HG02759 (cell line): ENCODE measurements around the gene FTL.

Experiments used
- ATAC-seq: cut with Tn5 transposase; IDR thresholded peaks from one replicate; pipeline ENCODE4 v1.9.1; 2021; ENCODE audit warnings: mild to moderate bottlenecking, moderate library complexity; ENCODE audit not compliant: unreplicated experiment

Gene FTL

GRCh38 chr19:48990400-48990799 is 25.3 kb downstream of the FTL start:
- no peak for ATAC-seq

DNA sequence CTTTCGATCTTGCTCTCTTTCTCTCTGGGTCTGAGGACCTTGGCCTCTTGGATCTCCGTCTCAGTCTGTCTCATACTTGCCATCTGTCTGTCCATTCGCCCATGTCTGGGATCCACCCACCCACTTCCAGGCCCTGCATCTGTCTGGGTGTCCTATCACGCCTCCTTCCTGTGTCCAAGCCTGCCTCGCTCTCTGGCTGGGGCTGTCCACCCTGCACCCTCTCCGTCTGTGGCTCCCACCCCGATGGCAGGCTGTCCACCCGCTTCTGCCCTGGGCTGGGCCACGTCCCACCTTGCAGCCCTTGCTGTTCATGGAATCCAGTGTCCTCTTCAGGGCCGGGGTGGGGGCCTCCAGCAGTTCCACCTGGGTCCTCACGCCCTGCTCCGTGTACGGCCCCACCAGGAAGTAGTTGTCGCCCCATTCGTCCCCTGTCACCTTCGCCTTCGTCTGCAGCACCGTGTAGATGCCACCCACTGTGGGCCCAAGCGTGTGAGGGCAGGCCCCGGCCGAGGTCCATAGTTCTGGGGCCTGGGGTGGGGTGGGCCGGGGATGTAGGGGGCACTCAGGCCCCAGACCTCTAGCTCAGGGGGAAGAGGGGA is 26.0 kb downstream of the FTL start:
- no peak for ATAC-seq

DNA sequence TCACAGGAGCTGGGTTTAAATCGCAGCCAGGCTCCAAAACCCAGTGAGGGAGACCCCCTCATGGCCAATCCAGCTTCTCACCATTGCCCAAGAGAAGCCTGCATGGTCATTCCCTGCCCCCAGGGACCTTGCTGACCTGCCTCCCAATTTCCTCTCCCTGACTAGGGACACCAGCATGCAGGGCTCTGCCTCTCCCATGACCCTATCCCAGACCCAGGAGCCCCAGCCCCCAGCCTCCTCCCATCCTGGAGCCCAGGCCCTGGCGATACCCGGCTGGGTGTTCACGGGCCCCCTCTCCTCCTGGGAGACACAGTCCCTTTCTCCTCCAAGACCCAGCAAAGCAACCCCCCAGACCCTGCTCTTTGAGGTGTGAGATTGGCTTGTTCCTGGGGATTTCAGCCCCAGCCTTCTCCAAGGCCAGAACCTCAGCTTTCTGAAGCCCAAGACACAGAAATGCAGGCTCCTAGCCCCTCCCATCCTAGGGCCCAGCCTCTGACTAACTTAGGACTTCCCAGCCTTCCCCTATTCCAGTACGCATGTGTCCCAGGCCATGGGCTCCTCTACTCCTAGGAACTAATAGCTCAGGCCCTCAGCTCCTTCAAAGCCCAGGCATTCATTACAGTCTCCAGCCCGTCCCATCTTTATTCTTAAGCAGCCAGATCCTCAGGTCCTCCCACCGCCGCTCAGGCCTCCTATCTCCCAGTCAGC is 26.9 kb downstream of the FTL start:
- no peak for ATAC-seq

GRCh38 chr19:48992581-48993174 is 27.6 kb downstream of the FTL start:
- ATAC-seq: no peak

DNA sequence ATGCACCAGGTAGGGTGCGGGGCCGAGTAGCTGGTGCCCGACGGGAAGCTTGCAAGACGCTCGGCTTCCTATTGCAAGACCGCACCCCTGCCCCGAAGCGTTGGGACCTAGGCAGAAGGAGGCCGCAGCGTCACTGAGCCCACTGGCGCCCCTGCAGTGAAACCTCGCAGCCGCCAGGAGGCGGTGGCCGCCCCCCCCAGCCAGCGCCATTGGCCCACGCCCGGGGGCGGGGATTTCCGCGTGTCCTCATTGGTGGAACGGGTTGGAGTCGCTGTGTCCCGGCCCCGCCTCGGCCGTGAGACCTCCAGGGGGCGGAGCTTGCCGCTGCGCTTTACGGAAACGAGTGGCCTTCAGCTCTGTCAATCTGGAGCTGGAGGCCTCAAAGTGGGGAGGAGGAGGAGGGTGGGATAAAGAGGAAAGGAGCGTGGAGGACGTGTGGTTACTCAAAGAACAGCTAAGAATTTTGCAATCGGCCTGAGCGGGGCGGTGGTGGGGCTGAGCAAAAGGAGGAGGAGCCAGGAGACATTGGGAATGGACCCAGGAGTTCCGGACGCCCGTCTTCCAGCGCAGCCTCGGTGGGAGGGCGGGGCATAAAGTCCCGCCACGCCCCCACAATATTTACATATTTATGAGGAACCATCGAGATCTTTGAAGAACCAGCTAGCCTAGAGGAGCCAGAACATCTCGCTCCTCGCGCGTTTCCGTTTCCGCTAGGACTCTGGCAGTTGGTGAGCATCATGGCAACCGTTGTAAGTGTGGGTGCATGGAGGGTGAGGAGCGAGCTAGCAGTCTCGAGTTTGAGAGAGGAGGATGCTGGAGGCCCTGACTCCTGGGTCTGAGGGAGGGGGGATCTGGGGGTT is 28.3 kb downstream of the FTL start, which contains the start of the genes GYS1 and RUVBL2:
TSS of gene GYS1 (minus strand) at position 135 of the 860 bp plus-strand sequence. CDS start 197 bp downstream, outside the sequence.
TSS of gene RUVBL2 (plus strand) at position 713 of the 860 bp plus-strand sequence. CDS start at position 738, 25 bp downstream.
- ATAC-seq: peak; percentile 89

DNA sequence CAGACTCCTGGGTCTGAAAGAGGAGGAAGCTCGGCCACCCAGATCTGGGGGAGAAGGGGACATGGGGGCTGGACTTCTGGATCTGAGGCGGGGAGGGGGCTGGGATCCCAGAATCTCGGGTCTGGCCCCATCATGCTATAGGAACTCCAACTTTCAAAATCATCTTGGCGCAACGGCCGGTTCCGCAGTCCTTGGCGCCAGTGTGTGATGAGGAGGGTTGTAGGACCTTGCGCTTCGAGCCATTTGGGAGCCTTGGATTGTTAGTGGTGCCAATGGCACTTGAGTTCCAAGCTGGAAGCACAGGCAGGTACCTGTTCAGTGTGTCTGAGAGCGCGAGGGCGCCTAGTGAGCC is 28.9 kb downstream of the FTL start:
- no peak for ATAC-seq

- ATAC-seq: no peak
Observed at GRCh38 chr19:48997972-48998371, 32.9 kb downstream of the FTL start.

GRCh38 chr19:48999481-49000325 is 34.6 kb downstream of the FTL start:
- ATAC-seq: no peak

DNA sequence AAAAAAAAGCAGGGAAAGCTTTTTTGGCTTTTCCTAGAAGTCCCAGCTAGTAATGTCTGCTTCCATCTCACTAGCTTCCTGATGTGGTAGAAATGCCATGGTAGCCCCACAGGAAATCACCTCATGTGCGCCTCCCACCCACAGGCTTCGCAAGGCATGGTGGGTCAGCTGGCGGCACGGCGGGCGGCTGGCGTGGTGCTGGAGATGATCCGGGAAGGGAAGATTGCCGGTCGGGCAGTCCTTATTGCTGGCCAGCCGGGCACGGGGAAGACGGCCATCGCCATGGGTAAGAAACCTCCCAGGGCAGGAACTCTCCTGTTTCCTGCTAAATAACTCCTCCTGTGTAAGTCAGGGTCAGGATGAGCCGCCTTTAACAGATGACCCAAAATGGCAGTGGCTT is 39.0 kb downstream of the FTL start:
- ATAC-seq: no peak

DNA sequence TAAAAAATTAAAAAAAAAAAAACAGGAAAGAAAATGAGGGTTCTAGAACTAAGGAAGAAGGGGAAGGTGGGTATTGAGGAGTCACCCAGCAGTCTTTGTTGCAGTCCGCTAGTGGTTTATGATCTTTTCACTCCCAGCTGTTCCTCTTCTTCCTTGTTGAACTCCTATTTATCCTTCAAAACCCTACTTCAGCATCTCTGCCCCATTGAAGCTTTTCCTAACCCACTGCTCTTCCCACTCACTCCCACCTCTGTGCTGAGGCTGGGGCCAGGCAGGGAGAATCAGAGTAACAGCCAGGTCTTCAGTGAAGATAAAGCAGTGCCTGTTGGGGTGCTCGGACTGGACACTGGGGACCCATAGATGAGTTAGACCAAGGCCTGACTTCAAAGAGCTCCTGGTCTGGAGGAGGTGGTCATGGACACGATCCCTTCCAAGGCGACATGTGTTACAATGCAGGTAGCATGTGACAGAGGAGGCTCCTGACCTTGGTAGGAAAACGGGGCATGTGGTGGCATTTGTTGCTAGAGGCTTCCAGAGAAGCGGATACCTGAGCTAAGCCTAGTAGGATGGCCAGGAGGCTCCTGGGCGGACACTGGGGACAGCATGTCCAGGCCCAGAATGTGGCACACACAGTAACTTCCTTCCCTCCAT is 40.0 kb downstream of the FTL start:
- ATAC-seq: no peak

GRCh38 chr19:49006905-49007304 is 41.8 kb downstream of the FTL start:
- ATAC-seq: no peak

- no peak for ATAC-seq
Observed at GRCh38 chr19:49009828-49010227, 44.7 kb downstream of the FTL start.

- ATAC-seq: no peak
Observed at GRCh38 chr19:49010453-49010852, 45.3 kb downstream of the FTL start.

DNA sequence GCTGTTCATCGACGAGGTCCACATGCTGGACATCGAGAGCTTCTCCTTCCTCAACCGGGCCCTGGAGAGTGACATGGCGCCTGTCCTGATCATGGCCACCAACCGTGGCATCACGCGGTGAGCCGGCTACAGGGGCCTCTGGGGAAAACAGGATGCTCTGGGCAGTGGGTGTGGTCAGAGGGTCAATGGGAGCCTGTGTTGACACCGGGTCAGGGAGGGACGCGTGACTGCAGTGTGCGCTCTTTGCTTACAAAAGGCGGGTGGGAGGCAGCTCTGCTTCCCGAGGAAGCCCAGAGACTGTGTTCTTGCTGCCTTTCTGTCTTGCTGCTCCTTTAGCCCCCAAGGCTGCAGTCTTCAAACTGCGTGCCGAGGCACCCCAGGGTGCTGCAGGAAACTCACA is 46.1 kb downstream of the FTL start:
- ATAC-seq: no peak

GRCh38 chr19:49014123-49014869 is 49.2 kb downstream of the FTL start:
- no peak for ATAC-seq

DNA sequence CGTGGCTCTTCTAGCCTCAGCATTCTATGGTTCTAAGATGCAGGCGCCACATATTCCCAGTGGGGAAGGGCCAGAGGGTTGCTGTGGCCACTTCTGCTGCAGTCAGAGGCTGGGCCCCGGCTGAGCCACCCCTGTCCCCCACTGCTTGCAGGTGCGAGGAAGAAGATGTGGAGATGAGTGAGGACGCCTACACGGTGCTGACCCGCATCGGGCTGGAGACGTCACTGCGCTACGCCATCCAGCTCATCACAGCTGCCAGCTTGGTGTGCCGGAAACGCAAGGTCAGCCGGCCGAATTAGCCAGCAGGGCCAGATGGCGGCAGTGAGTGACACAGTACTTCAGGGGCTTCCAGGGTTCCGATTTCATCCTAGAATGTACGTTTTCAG is 49.8 kb downstream of the FTL start:
- no peak for ATAC-seq

DNA sequence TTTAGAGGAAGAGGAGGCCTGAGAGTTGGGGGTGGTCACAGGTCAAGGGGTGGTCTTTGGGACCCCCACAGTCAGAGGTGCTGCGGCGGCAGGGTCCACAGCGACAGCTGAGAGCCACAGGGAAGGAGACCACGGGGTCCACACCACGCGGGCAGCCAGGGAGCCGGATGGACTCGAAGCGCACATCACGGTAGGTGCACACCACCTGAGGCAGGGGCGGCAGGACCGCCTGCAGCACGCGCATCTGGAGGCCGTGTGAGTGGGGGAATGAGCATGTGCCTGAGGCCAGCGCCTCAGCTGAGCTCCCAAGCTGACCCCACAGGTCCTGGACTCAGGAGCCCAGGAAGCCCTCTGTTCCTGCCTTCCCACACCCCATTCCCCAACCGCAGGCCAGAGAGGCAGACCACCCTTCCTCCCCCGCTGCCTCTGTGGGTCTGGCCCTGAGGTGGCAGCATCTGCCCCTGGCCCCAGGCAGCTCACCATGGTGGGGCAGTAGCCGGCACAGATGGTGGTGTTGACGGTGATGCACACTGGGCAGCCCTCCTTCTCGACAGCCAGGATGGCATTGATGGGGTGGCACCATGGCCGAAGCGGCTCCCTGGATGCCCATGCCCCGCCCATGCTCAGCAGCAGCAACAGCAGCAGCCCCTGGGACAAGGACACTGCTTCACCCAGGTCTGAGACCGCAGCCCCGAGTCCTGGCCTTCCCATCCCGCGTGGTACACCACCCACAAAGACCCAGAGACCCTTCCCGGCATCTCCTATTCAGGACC is 51.1 kb downstream of the FTL start:
- no peak for ATAC-seq
